NCI-H2171 (cell line): ENCODE data around the gene FRG1.
"Not testable (repeated sequence)": the region's sequence is repeated elsewhere in the genome, so short reads cannot be mapped to it uniquely, and the experiment has no call there.

ENCODE experiments used
- DNase-seq: peaks from one replicate; lab custom pipeline; 2025; lab: John Stamatoyannopoulos, UW

FRG1 gene

DNA sequence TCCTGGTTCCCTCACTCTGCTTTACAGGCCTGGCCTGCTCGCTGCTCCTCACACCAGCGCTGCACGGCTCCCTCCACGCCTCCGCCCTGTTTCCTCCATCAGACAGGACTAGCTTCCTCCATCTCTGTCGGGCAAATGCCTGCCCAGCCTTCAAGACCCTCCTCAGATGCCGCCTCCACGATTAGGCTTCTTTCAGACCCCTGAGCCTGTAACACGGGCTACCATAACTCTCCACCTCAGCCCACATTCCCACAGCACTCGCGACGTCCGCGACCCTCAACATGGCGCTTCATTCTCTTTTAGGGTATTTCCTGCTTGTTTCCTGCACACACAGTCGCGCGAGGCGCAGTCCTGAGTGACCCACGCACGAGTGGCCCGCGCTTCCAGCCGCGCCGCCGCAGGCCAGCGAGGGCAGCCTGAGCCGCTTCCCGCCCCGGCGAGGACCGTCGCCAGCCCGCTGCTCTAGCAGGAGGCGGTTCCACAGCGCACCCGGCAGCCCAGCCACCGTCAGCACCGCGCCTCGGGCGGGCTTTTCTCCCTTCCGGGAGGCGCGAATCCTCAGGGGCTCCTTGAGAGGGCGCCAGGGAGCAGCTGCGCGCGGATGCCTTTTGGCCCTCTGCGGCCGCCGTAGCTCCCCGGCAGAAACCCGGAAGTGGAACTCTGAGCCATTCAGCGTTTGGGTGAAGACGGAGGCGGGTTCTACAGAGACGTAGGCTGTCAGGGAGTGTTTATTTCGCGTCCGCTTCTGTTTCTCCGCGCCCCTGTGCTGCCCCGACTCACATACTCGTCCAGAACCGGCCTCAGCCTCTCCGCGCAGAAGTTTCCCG lies at the start of gene FRG1:
TSS of gene FRG1 (plus strand) at position 695 of the 827 bp plus-strand sequence. CDS start 138 bp downstream, outside the sequence.
- no peak for DNase-seq

DNA sequence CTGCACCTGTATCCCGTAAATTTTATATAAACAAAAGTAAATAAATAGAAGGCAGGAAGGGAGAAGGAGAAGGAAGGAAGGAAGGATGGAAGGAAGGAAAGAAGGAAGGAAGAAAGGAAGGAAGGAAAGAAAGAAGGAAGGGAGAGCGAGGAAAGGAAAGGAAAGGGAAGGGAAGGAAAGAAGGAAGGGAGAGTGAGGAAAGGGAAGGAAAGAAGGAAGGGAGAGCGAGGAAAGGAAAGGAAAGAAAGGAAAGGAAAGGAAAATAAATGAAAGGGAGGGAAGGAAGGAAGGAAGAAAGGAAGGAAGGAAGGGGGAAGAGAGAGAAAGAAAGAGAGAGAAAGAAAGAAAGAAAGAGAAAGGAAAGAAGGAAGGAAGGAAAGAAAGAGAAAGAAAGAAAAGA lies 43.0 kb upstream of the FRG1 start:
- DNase-seq = no peak

DNA sequence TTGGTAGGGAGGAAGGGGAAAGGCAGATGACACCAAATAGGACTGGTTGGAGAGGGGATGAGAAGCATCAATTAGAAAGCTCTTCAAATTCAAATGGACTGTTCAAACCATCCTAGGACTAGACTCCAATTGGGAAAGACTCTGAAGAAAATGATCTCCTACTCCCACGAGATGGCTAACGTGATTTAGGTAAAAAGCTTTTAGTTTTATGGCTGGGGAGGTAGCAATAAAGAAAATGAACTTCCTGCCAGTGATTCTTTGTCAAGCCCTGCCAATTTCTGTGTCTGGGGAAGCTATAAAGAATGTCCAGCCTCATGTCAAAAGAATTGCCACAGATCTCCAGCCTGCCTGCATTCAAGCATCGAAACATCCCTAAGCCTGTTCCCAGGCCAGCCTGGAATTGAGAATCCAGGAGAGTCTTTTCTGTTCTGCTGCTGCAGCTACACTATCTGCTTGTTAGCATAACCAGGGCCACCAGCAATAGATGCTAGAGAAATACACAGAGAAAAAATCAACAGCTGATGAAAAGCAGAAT lies 41.1 kb upstream of the FRG1 start:
- not testable (repeated sequence) for DNase-seq

DNA sequence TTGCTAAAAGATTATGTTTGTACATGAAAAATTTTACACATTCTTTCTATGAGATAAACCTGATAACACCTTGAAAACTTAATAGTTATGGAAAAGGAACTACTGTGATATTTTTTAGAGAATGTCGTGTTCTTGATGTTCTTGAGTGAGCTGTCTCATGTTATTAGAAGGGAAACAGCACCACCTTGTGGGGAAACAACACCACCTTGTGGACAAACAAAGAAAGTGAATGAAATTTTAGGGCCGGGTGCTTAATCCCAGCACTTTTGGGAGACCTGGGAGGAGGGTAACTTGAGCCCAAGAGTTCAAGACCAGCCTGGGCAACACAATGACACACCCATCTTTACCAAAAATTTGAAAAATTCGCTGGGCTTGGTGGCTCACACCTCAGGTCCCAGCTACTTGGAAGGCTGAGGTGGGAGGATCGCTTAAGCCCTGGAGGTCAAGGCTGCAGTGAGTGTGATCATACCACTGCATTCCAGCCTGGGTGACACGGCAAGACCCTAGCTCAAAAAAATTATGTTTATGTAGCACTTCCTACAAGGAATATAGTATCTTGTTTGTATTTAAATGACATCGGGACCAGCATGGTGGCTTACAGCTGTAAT lies 36.1 kb upstream of the FRG1 start:
- not testable (repeated sequence) for DNase-seq

DNA sequence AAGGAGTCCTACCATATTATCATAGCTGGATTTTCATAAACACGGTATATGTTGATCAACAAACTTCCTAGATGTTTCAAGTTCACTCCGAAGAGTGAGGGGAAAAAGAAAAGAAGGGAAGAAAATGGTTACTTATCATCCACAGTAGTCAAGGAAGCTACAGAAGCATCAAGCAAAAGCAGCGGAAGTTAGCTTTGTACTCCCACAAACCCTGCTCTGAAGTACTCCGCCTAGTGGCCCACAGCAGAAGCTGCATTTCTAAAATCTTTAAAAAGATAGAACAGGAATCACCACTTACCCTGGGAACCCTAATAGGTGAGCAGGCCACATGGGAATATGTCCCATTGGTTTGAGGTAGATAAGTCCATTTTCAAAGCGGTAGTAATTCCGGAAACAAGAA lies 28.5 kb upstream of the FRG1 start:
- DNase-seq = no peak

DNA sequence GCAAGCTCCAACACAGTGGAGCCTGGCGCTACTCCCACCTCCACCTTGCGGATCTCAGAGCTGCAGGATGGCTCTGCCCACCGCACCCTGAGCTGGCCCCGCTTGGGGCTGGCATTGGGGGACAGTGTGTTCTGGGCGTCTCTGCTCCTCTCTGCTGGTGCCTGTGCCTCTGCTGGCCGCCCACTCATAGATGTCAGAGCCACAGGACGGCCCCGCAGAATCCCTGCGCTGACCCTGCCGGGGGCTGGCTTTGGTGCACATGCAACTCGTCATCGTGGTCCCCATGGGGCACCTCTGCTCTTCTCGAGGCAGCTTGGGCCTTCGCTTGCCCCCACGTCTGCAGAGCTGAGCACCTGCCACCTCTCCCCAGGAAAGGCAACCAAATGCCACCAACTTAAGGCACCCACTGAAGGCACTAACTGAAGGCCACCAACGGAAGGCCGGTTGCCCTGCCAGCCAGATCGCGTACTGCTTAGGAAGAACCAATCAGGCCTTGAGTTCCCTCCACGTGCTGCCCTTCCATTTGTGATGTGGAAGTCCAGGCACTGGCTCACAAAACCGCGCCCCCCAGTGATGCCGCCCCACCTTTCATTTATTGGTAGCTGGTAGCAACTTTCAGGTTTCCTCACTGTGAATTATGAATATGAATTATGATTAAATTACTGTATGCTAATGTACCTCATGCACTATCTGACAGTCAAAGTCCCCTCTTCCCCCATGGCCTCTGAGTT lies 23.3 kb upstream of the FRG1 start:
- DNase-seq = no peak

DNA sequence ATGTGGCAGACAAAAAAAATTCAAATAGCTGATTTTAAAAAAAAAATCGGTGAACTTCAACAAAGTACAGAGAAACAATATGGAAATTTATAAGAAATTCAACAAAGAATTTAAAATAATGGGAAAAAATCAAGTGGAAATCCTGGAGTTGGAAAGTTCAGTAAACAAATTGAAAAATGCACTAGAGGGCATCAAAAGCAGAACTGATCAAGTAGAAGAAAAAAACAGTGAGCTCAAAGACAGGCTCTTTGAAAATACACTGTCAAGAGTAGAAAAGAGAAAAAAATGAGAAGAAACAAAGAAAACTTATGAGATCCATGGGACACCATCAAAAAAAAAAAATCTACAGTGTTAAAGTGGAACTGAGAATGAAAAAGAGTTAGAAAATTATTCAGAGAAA lies 19.6 kb upstream of the FRG1 start:
- no peak for DNase-seq

DNA sequence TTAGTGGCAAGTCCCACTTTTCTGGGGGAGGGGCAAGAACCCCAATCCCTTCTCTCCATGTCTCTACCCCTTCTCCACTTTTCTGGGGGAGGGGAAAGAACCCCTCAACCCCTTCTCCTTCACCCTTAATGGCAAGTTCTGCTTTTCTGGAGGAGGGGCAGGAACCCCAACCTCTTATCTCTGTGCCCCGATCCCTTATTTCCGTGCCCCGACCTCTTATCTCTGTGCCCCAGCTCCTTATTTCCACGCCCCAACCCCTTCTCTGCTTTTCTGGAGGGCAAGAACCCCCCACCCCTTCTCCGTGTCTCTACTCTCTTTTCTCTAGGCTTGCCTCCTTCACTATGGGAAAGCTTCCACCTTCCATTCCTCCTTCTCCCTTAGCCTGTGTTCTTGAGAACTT lies 13.9 kb upstream of the FRG1 start:
- DNase-seq = not testable (repeated sequence)

DNA sequence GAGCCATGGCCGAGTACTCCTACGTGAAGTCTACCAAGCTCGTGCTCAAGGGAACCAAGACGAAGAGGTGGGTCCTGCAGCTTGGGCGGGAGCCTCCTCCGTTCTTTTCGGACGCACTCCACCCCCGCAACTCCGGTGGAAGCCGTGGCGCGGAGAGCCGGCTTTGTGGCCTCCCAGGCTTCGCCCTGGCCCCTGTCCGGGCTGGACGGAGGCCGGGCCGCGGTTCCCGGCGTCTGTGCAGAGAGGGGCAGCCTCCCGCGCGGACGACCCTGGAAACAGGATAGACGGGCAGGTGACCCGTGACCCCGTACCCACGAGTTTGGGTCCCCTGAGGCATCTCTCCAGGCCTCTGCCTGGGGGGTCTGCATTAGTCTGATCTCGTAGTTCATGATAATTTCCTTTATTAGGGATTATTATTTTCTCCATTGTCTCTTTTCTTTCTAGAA lies 356 bp downstream of the FRG1 start:
- no peak for DNase-seq

DNA sequence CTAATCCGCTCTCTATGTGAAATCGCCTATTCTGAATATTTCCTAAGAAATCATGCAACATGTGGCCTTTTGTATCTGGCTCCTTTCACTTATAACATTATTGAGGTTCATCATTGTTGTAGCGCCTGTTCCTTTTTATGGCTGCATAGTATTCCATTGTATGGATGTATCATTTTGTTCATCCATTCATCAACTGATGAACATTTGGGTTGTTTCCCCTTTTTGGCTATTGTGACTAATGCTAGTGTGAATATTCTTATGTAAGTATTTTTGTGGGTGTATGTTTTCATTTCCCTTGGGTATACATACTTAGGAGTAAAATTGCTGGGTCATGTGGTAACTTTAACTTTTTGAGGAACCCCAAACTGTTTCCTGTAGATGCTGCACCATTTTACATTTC lies 1.7 kb downstream of the FRG1 start:
- DNase-seq = not testable (repeated sequence)

DNA sequence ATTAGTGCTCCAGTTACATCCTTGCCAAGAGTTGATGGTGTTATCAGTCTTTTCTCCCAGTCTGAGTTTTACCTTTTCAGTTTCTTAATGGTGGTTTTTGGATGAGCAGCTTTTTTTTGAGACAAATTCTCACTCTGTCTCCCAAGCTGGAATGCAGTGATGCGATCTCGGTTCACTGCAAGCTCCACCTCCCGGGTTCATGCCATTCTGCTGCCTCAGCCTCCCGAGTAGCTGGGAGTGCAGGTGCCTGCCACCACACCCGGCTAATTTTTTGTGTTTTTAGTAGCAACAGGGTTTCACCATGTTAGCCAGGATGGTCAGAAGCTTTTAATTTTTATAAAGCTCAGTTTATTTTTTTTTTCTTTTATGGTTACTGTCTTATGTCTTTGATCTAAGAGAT lies 3.4 kb downstream of the FRG1 start:
- not testable (repeated sequence) for DNase-seq

DNA sequence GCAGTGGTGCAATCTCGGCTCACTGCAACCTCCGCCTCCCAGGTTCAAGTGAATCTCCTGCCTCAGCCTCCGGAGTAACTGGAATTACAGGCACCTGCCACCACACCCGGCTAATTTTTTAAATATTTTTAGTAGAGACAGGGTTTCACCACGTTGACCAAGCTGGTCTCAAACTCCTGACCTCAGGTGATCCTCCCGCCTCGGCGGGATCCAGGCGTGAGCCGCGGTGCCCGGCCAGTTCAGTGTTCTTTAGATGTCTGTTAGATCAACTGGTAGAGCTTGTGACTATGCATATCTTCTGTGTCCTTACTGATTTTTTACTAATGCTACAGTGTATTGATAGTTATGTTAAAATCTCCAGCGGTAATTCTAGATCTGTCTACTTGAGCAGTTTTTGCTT lies 6.2 kb downstream of the FRG1 start:
- not testable (repeated sequence) for DNase-seq

DNA sequence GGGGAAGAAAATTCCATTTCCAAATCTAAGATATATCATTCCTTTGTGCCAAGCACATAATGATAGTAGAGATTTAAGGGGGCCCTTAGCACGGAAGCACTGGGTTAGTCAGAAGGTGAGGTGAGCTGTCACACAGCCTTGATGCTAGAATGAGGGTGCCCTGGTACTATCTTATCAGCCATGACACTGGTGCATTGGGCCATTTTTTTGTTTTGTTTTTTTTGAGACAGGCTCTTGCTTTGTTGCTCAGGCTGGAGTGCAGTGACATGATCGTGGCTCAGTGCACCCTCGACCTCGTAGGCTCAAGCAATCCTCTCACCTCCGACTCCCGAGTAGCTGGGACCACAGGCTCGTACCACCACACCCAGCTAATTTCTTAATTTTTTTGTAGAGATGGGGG lies 7.8 kb downstream of the FRG1 start:
- not testable (repeated sequence) for DNase-seq

DNA sequence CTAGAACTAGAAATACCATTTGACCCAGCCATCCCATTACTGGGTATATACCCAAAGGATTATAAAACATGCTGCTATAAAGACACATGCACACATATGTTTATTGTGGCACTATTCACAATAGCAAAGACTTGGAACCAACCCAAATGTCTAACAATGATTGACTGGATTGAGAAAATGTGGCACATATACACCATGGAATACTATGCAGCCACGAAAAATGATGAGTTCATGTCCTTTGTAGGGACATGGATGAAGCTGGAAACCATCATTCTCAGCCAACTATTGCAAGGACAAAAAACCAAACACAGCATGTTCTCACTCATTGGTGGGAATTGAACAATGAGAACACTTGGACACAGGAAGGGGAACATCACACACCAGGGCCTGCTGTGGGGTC lies 28.6 kb downstream of the FRG1 start:
- not testable (repeated sequence) for DNase-seq

DNA sequence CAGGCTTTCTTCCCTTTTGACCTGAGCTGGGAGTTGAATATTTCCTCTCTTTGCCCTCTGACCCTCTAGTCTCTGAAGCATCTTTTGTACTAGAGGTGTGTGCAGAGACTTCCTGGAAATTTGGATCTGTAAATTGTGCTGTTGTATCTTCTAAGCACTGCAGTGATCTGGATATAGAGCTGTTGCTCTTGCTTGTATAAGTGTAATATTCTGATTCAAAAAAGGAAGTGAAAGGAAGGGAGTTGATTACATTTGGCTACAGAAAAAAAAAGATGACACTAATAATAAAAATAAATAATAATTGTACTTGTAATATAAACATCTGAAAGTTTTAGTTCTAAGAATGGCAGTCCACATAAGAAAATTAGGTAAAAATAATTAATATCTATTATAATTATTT lies 33.0 kb downstream of the FRG1 start:
- DNase-seq = no peak

DNA sequence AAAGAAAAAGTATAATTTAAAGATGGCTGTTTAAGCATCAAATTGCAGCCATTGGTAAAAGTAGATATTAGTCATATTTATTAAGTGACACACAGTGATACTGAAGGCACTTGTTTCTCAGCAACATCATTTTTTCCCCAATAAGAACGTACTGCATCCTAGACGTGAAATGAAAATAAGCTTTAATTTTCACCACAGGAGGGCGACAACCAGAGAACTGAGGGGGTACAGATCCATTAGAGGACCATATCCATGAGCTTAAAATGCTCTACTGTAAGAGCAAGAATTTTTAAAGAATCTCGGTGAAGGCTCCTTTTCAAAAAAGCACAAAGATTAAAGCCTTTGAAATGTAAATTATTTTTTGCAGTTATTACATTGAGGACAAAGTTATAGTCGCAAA lies 33.4 kb downstream of the FRG1 start:
- DNase-seq = no peak

DNA sequence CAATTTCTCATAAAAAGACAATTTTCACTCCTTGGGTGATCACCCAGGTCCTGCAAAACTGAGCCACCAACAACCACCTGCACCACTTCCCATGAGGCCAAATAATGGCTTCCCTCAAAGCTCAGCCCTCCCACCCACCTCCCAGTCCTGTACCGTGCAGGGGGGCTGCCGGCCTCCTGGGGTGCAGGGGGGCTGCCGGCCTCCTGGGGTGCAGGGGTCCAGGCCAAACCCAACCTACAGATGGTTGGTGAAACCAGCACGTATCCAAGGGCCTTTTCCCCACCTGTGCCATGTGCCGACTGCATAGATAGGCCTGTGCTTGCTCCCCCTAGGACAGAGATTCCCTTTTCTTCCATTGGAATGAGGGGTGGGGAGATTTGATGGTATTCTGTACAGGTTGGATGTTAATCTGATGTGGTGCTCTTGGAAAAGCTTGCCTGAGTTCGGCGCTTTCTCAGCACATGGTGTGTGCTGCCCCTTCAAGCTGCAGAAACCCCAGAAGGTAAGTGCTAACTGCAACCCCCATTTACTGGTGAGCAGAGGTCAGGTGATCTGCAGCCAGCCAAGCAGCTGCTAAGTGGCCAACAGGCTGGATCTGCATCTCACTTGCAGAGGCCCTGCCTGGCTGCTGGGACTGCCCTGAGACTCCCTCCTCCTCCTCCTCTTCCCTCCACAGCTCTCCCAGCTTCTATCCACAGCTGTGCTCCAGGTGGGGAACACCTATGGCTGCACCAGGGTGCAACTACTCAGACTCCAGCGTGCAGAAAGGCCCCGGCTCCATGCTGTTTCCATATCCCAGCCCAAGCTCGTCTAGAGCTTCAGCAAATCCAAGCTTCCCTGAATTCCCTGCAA lies 38.8 kb downstream of the FRG1 start:
- DNase-seq = no peak

DNA sequence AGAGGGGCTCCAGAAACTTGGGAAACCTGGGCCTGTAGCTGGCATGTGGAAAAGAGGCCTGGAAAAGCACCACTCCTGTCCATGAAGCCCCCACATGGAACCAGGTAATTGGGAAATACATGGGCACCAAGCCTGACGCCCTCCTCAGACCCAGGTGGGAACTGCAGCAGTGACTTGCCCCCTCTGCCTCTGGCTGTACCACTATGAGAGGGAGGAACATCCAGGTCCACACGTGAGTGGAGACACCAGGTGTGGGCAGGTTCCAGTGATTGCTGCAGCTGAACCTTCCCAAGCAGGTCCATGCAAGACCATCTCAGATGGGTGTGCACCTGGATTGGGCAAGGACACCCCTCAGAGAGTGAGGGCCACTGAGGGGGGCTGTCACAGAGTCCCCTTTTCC lies 39.6 kb downstream of the FRG1 start:
- not testable (repeated sequence) for DNase-seq

DNA sequence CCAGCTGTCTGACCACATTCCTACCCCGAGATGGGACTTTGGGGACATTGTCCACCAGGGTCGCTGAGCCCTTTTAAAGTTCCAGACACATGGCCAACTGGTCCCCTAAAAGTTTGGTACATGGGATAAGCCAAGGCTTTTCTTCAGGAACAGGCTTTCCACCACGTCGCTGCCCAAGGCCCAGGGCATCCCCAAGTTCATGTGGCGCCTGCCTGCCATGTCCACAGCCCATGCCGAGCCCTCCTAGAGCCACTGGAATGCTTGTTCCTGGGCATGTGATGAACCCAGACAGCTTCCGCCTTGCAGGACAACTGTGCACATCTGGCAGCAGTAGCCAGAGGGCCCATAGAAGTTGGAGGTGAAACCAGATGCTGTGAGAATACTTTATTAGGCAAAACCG lies 41.3 kb downstream of the FRG1 start:
- no peak for DNase-seq

DNA sequence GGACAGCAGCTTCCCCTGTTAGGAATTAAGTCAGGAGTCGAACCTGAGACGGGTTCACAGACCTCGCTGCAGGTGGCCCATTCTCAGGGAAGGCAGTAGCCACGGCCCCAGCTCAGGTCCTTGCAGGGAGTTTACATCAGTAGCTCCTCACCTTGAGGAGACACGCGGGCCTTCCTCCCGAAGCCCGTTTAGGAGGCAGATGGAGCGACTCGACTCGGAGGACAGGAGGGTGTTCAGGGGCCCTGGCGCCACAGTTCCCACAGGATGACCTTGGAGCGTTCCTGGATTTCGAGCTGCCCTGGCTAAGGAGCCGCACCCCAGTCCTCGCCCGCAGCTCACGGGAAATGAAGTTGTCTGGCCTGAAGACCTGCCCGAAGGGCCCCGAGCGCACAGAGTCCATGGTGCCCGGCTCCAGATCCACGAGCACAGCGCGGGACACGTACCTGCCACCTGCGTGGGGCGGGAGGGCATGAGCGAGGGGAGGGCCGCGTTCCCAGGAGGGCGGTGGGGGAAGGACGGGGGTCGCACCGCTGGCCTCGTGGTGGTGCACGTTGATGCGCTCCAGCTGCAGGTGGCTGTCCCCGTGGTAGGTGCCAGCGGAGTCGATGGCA lies 43.3 kb downstream of the FRG1 start:
- not testable (repeated sequence) for DNase-seq

DNA sequence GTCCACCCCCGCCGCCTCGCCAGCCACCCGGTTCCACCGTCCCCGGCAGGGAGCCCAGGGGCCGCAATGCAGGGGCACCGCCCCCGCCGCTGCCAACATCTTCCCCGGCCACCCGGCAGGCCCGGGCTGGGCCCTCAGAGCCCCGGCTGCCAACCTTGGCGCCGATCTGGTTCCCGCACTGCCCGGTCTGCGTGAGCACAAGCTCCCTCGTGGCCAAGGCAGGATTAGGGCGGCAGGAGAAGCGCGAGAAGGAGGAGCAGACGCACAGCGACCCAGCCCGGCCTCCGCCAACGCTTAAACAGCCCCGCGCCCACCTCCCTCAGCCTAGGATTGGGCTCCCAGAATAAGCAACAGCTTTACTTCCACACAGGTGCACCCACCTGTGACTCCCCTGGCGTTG lies 44.0 kb downstream of the FRG1 start:
- DNase-seq = not testable (repeated sequence)
